CD1c-positive myeloid dendritic cell (primary cell): Measurements from ENCODE around the gene DUSP15.
A peak's percentile ranks its signal among the peaks of the same experiment; 100 is the strongest.

Experiments
- DNase-seq: peaks from one replicate; pipeline ENCODE4 v3.0.0-alpha.2; 2016; ENCODE audit errors: extremely low spot score

Gene DUSP15

GRCh38 chr20:31869942-31870725, at the start of gene DUSP15, which contains the start of gene TTLL9:
Gene DUSP15, minus strand, starts transcription at chr20:31870527. Its CDS starts 190 bp downstream, at chr20:31870337.
Gene TTLL9, plus strand, starts transcription at chr20:31870634. Its CDS starts 493 bp downstream, at chr20:31871127.
- DNase-seq = peak; percentile 42

DNA sequence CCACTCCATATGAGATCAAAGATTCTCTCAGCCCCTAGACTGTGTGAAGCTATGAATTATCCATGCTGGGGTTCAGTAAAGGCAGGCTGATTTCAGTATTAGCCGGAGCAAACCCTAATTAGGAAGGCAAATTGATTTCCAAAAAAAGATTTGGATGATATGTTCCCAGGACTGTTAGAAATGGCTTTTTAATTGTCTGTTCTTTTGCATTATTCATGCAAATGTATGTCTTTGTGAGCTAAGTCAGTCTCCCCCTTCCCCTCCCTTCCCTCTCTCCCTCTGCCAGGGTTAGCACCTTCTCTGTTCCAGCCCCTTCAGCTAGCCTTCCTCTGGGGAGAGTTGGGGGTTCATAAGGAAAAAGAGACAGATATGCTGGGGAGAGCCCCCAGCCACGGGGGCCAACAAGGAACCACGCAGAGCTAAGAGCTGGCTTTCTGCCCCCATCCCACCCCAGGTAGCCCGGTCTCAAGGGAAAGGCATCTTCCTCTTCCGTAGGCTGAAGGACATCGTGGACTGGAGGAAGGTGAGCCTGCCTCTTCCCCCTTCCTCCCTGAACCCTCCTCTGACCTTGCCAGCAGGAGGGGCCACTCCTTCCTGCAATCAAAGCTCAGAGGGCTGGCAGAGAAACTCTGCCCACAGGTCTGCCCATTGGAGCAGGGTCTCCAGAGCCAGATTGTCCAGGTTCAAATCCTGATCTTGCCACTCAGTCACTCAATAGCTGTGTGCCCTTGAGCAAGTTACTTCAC, 49.3 kb upstream of the DUSP15 start:
- DNase-seq = no peak

DNA sequence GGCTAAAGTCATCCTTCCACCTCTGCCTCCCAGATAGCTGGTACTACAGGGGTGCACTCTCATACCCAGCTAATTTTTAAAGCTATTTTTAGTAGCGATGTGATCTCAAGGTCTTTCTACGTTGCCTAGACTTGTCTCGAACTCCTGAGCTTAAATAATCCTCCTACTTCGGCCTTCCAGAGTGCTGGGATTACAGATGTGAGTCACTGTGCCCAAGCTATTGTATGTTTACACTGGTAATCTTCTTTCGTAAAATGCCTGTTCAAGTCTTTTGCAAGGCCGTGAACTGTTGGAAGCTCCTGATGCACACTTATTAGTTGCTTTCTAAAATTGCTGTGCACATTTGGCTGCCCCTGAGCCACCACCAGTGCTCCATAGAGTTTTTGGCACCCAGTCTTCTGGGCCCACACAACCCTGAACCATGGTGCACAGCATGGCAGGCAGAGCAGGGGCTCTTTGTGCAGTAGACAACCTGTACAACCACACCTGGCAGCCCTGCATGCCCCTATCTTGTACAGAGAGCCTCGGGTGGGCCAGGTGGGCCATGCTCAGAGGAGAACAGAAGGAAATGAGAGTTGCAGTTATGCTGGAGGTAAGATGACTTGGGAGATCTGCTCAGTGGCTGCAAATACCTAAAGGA, 48.3 kb upstream of the DUSP15 start:
- DNase-seq = no peak

DNA sequence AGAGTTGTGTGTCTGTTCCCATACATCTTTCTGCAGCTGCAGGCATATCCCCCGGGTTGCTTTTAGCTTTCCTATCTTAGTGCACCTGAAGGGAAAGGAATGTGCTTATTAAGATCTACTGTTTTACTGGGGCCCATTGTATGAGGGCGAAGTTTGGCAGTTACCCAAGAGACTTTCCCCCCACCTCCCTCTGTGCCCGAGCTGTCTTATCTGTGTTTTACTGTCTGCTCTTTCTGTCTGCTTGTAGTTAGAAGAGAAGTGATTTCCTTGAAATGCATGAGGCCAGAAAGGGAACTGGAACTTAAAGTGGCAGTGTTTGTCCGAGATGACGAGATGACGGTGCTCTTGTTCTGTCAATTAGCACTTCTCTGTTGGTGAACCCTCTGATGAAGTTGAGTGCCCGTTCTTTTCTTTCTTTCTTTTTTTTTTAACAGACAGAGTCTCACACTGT, 47.7 kb upstream of the DUSP15 start:
- DNase-seq = peak; percentile 28

GRCh38 chr20:31916708-31917107, 46.4 kb upstream of the DUSP15 start:
- no peak for DNase-seq

DNA sequence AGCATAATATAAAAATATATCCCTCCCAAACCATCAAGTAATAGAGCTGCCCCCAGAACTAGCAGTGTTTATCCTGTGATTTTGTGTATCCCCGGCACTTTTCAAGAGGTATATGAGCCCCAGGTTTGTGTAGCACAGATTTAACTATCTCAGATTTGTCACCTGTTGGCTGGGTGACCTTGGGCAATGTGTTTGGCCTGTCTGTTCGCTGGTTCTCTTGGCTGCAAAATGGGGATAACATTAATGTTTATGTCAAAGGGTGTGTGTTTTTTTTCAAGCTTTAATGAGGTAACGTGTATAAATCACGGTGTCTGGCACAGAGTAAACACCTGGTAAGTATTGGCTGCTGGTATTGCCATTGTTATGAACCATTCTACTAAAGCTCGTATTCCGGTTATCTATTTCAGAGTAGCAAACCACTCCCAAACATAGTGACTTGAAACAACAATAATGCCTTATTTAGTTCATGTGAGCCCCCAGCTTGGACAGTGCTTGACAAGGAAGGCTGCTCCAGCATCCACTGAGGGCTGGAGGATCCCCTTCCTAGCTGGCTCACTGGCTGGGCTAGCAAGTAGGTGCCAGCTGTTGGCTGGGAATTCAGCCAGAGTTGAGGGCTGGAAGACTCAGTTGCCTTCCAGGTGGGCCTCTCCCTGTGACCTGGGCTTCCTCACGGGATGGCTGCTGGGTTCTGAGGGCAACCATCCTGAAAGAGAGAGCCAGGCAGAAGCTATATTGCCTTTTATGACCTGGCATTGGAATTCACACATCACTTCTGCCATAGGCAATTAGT, 45.4 kb upstream of the DUSP15 start:
- DNase-seq = no peak

- DNase-seq = no peak
Measured at GRCh38 chr20:31914170-31914569, 43.8 kb upstream of the DUSP15 start.

DNA sequence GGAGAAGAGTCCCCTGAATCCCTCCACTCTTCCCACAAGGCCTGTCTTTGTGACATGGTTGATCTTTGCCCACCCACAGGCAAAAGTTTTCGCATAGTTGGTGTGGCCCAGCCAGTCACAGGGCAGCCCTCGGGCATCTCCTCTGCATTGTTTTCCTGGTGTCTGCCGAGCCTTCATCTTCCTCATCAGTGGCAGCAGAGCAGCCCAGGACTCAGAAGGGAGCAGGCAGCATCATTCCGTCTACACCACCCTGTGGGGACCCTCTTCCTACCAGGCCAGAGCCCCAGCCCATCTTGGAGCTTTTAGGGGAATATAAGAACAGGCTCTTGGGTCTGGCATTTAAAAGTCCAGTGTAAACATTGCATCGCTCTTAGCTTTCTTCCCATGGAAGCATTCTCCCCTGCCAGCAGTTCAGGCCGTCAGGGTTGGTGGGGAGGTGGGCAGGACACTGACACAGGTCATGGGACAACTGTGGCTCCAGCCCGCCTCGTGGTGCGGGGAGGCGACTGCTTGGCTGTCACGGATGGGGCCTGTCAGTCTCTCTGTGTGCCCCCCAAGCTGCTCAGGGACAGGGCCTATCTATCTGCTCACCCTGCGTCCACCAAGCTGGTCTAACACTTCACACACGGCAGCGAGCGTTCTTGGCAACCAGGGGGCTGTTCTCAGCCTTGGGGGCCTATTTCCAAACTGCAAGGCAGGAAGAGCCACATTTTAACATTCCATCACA, 43.3 kb upstream of the DUSP15 start:
- DNase-seq = no peak

GRCh38 chr20:31910071-31910803, 39.9 kb upstream of the DUSP15 start:
- DNase-seq = no peak

- no peak for DNase-seq
Measured at GRCh38 chr20:31909253-31910070, 39.1 kb upstream of the DUSP15 start.

DNA sequence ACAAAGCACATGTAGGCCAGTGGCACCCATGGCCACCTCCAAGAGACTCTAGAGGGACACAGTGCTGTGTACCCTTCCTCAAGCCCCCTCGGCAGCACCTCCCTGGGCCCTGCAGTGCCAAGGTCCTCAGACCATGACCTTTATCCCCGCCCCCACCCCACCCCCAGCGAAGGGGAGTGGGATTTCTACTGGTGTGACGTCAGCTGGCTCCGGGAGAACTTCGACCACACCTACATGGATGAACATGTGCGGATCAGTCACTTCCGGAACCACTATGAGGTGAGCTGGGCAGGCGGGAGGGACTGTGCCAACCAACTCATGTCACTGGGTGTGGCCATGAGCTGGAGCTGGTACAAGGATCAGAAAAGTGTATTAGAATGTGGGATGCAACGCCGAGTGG, 38.1 kb upstream of the DUSP15 start:
- DNase-seq = no peak

DNA sequence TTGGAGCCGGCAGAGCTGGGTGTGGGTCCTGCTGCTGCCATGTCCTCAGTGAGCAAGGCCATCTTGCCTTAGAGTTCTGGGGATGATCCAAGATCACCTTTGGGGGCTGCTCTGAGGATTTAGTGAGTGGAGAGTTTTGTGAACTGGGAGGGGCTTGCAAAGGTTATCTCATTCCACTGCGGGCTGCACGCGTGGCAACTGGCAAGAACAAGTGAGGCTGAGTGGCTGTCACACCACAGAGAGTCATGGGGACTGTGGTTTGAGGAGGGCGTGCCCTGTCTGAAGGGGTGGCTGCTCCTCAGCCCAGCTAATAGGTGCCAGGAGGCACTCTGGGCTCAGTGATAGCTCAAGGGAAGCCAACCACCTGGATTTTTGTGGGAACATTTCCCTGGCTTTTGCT, 37.7 kb upstream of the DUSP15 start:
- DNase-seq = no peak

DNA sequence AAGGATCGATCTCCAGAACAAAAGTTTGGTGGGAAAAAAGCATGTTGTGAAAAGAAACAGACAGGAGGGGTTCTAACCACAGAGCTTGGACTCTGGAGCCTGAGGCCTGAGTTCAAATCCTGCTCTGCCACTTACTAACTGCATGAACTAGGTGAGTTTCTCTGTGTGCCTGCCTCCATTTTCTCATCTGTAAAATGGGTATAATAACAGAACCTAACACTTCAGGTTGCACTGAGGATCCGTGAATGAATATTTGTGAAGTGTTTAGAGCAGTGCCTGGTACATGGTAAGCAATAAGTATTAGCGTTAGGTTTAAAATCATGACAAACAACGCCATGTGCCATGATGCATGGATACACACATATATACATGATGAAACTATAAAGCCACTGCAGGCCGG, 36.7 kb upstream of the DUSP15 start:
- no peak for DNase-seq

DNA sequence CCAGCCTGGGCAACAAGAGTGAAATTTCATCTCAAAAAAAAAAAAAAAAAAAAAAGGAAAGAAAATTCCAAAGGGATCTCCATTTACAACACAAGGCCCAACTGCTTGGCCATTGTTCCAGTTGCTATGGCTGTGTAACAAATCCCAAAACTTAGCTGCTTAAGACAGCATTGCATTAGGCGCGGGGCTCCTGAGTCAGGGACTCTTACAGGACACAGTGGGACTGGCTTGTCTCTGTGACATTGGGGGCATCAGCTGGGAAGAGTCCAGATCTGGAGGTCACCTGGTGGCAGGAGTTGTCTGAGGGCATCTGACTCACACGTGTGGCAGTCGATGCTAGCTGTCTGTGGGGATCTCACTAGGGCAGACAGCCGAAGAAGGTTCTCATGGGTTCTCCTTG, 35.7 kb upstream of the DUSP15 start:
- DNase-seq = no peak

GRCh38 chr20:31903627-31904386, 33.5 kb upstream of the DUSP15 start:
- DNase-seq = no peak

- no peak for DNase-seq
Measured at GRCh38 chr20:31901615-31902014, 31.3 kb upstream of the DUSP15 start.

GRCh38 chr20:31897541-31897940, 27.2 kb upstream of the DUSP15 start:
- no peak for DNase-seq

DNA sequence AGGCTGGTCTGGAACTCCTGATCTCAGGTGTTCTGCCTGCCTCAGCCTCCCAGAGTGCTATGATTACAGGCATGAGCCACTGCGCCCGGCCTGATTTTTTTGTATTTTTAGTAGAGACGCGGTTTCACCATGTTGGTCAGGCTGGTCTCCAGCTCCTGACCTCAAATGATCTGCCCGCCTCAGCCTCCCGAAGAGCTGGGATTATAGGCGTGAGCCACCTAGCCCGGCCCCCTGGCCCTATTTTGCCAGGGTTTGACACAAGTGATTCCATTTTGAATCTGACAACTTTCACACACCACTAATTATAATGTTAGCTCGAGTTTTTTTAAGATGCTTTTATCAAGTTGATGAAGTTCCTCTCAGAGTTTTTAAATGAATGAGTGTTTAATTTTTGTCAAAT, 25.7 kb upstream of the DUSP15 start:
- no peak for DNase-seq
